ENCODE data around the gene KPNB1.

Gene KPNB1

GRCh38 chr17:47733047-47733673 is 83.4 kb downstream of the KPNB1 start, which contains the start of gene TBX21:
Gene TBX21 (plus strand): TSS chr17:47733236. CDS start chr17:47733455, 219 bp downstream.
- DNase-seq, result peak; percentile 39

- no peak for DNase-seq
Measured at GRCh38 chr17:47733674-47734410, 84.1 kb downstream of the KPNB1 start.

- no peak for DNase-seq
Measured at GRCh38 chr17:47735139-47735464, 85.4 kb downstream of the KPNB1 start.

Measured in NCI-H1092 treated with DMSO at 0.1 percent for 48 hours (cell line).